Erythroblast (primary cell): Measurements from ENCODE around the gene PALLD.
"Not testable (repeated sequence)": the region's sequence is repeated elsewhere in the genome, so short reads cannot be mapped to it uniquely, and the experiment has no call there.

Experiments
- DNase-seq, 2 experiments: peaks; one replicate each; lab custom pipeline; 2025; lab: John Stamatoyannopoulos, UW
- GATA1 ChIP-seq: IDR thresholded peaks from 2 replicates; pipeline ENCODE4 v1.6.1; 2011; ENCODE audit warnings: low read depth, mild to moderate bottlenecking, control low read depth, low read length, moderate library complexity
- POLR2A ChIP-seq: IDR thresholded peaks from 2 replicates; pipeline ENCODE4 v1.6.1; 2011; ENCODE audit warnings: mild to moderate bottlenecking, low read length

PALLD gene

DNA sequence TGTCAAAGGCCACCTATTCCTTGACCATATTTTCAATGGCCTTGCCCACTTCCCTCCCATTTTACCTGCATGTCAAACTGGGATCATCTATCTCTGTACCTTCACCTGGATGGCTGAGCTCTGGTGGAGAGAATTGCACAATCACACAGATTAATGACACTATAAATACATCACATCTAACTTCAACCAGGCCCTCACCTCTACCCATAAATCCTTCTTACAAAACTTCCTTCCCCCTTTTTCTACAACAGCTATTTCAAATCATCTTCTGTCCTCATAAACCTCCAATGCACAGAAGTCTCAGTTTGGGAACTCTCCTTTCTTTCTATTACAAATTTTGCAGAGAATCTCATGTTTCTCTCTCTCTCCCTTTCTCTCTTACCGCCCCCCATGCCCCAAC, 9.2 kb downstream of the PALLD start:
- no peak for DNase-seq
- TF ChIP-seq GATA1 (no peak), POLR2A (no peak)

DNA sequence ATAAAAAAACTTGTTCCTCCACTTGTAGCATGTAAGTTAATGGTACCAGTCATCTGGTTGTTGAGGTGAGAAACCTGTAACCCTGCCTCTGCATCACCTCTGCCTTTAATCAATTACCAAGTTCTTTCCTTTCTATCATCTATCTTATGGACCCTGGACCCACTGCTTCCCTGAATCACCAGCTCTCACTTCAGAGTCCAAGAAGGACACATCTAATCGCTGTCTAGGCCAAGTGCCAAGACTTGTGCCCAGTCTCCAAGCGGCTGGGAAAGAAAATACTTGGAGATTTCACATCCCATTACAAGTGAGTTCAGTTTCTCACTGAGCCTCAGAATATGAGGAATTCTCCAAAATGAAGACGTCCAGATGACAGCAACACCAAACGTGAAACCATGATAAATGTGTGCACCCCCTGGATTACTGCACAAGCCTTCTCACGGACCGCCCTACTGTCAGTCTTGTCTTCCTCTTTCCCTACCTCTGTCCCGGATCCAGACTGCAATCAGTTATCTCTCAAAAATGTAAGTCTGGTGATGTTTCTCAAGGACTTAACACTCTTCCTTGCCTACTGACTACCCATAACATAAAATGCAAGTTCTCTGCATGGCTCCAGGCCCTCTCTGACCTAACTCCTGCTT, 10.4 kb downstream of the PALLD start:
- TF ChIP-seq GATA1 (no peak), POLR2A (no peak)
- no peak for DNase-seq

DNA sequence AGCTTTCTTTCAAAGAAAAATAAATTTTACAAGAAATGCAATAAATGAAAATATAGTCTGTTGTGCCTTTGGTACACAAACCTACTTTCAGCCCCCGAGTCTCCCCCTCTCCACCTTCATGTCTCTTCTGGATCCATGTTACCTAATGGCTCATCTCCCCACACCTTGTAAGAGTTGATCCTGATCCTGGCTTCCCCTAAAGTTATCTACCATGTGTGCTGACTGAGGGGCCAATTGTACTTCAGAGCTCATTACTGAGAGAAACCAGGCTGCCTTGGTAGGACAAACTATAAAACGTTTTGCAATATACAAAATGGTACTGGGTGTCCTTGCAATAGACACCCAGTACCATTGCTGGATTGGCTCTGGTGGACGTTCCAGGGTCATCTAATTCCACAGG, 11.8 kb downstream of the PALLD start:
- TF ChIP-seq POLR2A (no peak), GATA1 (no peak)
- DNase-seq, result no peak

DNA sequence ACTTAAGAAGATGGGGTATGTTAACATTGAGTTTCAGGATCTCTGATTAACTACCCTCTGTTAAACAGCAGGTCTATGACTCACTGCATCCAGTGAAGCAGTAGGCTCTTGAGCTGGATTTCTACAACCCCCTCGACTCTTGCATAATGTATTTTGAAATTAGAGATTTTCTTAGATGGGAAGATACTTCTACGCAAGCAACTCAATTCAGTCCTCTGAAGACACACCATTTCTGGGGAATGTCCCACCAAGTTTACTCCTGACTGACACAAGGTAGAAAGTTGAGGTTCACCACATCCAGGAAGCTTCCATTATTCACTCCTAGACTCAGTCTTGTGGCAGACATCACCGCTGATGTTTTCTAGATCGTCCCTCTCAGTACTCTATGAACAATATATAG, 12.9 kb downstream of the PALLD start:
- no peak for TF ChIP-seq GATA1
- TF ChIP-seq POLR2A, result no peak
- no peak for DNase-seq

- DNase-seq, result no peak
- no peak for TF ChIP-seq POLR2A
- no peak for TF ChIP-seq GATA1
Observed at GRCh38 chr4:168511780-168512489, 15.1 kb downstream of the PALLD start.

DNA sequence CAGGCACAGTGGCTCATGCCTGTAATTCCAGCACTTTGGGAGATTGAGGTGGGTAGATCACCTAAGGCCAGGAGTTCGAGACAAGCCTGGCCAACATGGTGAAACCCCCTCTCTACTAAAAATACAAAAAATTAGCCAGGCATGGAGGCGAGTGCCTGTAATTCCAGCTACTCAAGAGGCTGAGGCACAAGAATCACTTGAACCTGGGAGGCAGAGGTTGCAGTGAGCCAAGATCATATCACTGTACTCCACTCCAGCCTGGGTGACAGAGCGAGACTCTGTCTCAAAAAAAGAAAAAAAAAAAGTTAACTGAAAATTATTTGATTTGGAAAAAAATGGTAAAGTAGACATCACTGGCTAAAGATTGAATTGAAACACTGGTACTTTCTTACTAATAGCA, 17.0 kb downstream of the PALLD start:
- not testable (repeated sequence) for DNase-seq

DNA sequence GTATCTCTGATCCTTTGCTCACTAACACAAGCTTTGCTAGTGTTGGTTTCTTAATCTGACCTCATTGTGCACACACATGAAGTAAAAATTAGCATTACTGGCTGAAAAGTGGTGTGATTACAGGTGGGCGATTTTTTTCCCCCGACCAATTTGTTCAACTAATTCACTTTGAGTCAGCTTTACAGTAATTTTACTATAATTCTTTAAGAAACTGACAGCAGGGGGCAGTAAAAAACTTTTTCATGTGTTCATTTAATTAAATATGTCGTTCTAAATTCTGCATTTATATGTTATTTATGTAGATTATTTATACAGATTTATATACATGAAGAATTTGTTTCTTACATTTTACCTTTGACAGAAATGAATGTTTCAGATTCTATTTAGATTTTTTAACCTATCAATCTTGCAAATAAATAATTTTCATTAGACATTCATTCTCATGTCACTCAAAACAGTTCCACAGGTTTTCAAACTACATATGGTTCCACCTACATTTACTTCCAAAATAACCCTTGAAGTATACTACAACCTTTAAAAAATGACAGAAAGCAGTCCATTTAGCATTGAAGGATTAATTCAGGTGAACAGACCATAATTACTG, 17.5 kb downstream of the PALLD start:
- DNase-seq, result peak; percentile 19 to 49
- TF ChIP-seq POLR2A, result no peak
- TF ChIP-seq GATA1, result no peak

- TF ChIP-seq POLR2A, result no peak
- no peak for TF ChIP-seq GATA1
- DNase-seq, result no peak
Observed at GRCh38 chr4:168515222-168516011, 18.6 kb downstream of the PALLD start.

DNA sequence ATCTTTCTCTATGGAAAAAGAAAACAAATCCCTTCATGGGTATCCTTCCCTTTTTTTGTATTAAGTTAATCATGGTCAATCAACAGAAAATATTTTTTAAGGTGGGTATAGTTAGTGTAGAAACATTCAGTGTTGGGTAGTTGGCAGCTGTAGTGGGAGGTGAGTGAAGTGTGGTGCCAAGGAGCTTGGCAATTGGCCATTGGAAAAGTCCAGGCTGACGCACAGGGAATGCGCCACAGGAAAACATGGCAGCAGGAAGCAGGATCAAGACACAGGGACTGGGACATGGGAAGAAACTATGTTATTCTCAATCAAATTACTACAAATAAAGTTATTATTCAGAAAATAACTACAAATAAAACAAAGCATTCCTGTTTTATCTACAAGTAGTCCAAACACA, 20.0 kb downstream of the PALLD start:
- no peak for TF ChIP-seq POLR2A
- TF ChIP-seq GATA1, result no peak
- DNase-seq, result no peak

DNA sequence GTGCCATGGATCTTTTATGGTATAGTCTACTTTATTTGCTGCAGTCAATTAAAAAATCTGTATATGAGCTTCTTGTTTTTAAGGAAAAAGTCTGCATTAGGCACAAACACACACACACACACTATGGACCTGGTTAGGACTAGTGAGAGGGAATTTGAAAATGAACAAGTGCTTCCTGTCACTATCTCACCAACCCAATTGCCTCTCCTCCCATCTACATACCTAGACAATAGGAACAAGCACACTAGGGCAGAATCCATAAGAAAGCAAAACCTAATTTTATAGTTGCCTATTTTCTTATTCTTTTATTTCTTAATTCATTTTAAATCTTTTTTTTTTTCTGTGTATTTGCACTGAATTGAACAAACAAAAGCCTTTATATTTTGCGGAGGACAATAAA, 22.7 kb downstream of the PALLD start:
- no peak for TF ChIP-seq GATA1
- TF ChIP-seq POLR2A, result no peak
- no peak for DNase-seq

DNA sequence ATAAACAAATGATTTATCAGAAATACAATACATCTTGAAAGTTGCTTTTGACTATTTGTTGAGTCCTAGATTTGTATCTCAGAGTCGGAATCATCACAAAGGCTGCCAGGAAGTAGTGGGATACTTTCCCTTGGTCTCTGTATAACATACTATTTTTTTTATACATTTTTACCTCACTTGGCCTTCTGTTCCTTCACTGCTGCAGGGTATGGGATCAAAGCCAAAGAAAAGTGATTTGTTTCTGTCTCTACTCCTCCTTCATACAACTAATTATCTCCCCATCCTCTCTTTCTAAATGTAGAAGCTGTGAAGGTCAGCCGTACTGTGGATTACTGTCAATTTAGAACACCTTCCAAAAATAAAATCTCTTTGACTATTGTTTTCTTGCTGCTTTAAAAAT, 24.9 kb downstream of the PALLD start:
- no peak for DNase-seq
- no peak for TF ChIP-seq POLR2A
- TF ChIP-seq GATA1, result no peak

- TF ChIP-seq GATA1 (no peak), POLR2A (no peak)
- no peak for DNase-seq
Observed at GRCh38 chr4:168522356-168522755, 25.5 kb downstream of the PALLD start.

DNA sequence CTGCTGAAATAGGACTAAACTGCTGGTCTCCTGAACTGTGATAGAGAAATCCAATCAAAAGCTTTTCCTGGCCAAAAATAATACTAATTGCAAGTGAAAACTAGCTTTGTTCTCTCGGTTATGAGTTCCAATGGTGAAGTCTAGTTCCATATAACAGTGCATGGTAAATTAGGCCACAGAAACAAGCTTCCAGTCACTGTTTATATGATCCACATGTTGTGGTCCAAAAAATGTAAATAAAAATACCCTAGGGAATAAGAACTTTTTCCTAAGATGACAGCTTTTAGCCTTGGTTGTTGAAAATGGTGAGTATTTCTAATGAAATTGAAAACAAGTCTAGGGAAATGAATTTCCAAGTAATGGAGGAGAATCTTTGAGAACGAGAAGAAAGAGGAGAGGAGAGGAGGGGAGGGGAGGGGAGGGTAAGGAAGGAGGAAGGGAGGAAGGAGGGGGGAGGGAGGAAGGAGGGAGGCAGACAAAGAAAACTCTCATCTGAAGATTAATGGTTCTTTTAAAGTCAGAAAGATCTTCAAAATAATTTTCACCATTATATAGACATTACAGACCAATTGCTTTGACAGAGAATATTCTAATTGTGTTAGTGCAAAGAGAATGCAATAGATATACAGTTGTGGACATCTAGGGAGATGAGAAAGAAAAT, 26.1 kb downstream of the PALLD start:
- DNase-seq, result no peak
- TF ChIP-seq POLR2A, result no peak
- TF ChIP-seq GATA1, result no peak

GRCh38 chr4:168524006-168524405, 27.2 kb downstream of the PALLD start:
- TF ChIP-seq GATA1 (no peak), POLR2A (no peak)
- no peak for DNase-seq
